Aorta (tissue), 5 donors: ENCODE measurements around the gene FHOD1. TPM values are rescaled to one million over a fixed set of nuclear protein-coding genes. Genes with fewer than 3 reads are reported as not detected.

Source experiments
- ATAC-seq: fragments of 200-7000 bp; cut with Tn5 transposase; one replicate; pipeline ENCODE4 v1.9.1; 2022; ENCODE audit warnings: moderate library complexity; ENCODE audit not compliant: low FRiP score
- DNase-seq, 2 donors: peaks; one replicate each; pipeline ENCODE4 v3.0.0-alpha.2; 2020
- H3K27ac ChIP-seq, 2 donors: one replicate each; pipeline ENCODE4 v1.5.1; 2013; ENCODE audit warnings: low read length in 2 of 2, mild to moderate bottlenecking in 2 of 2, moderate library complexity in 2 of 2, control low read depth in 1 of 2, inconsistent platforms in 1 of 2, low read depth in 1 of 2
- H3K27me3 ChIP-seq, 2 donors: one replicate each; pipeline ENCODE4 v1.6.1; 2013; ENCODE audit warnings: control low read depth in 1 of 2, low read length in 1 of 2, mild to moderate bottlenecking in 1 of 2, moderate library complexity in 1 of 2; ENCODE audit not compliant: insufficient read depth in 2 of 2, control insufficient read depth in 1 of 2
- H3K36me3 ChIP-seq, 2 donors: one replicate each; pipeline ENCODE4 v1.6.1; 2013; ENCODE audit warnings: control low read depth in 1 of 2, low read length in 1 of 2, mild to moderate bottlenecking in 1 of 2; ENCODE audit not compliant: insufficient read depth in 2 of 2, control insufficient read depth in 1 of 2
- H3K4me1 ChIP-seq, 2 donors: one replicate each; pipeline ENCODE4 v1.6.1; 2013; ENCODE audit warnings: low read length in 2 of 2, control low read depth in 1 of 2, mild to moderate bottlenecking in 1 of 2, moderate library complexity in 1 of 2; ENCODE audit not compliant: insufficient read depth in 2 of 2, control insufficient read depth in 1 of 2
- H3K4me3 ChIP-seq, 2 donors: one replicate each; pipeline ENCODE4 v1.5.1; 2013; ENCODE audit warnings: low read length in 2 of 2, control low read depth in 1 of 2, mild to moderate bottlenecking in 1 of 2
- H3K9me3 ChIP-seq: one replicate; pipeline ENCODE4 v1.6.1; 2013; ENCODE audit warnings: mild to moderate bottlenecking, low read length; ENCODE audit not compliant: control insufficient read depth
- WGBS, 2 donors: extraction: QIAGEN DNeasy Blood & Tissue Kit; methylation state at CpG; one replicate each; pipeline ENCODE4 v1.1.7; 2013; 5-methylcytosine and 5-hydroxymethylcytosine counted together
- intact Hi-C, 2 donors: fragments of 100-400 bp; cut with DNase I; formaldehyde crosslinking; loops; one replicate each; pipeline versions ENCODE4 v1.14.2 to v1.15.0; 2022
- polyA plus RNA-seq, 2 donors: library from polyadenylated mRNA; stranded (reverse); fragments of 200-250 nt; gene quantifications; one replicate each; pipeline ENCODE4 v1.2.3, GENCODE V29; 2013
- total RNA-seq, 2 donors: library from RNA; stranded (reverse); fragmentation: NEBNext Ultra II Directional; extraction: Animal tissue kit (Norgen Biotek cat#: 25700); gene quantifications; one replicate each; pipeline ENCODE4 v1.2.1, GENCODE V29; 2021
- donor health status: healthy with polysubstance abuse.
- donor health status: Bipolar disorder and iron deficiency.
- donor health status: DM: no; HTN: no; CAD: no.
- donor health status: DM: no; HTN: no; CAD: no.
- donor health status: DM: yes; HTN: yes; CAD: no.

The FHOD1 gene
- total and polyA plus RNA-seq, 4 donors, result 12.9 to 47.9 (median 34.8) TPM

GRCh38 chr16:67202426-67202825 is 44.9 kb downstream of the FHOD1 start:
- H3K27ac ChIP-seq, result no peak overlapping the region
- no peaks in the 10 kb centered on the region for H3K9me3 ChIP-seq
- no peak for DNase-seq
- intact Hi-C loops, result no loop called here
- ATAC-seq, result no peak
- 92 to 96% methylated on average over 11 to 12 of the region's 12 CpGs for WGBS, 2 donors
- H3K27me3 ChIP-seq, result no peaks in the 10 kb centered on the region
- no peaks in the 10 kb centered on the region for H3K4me1 ChIP-seq
- no peak overlapping the region for H3K4me3 ChIP-seq
- H3K36me3 ChIP-seq, result peaks cover 0 to 1% of the 10 kb centered on the region in 2 donors

DNA sequence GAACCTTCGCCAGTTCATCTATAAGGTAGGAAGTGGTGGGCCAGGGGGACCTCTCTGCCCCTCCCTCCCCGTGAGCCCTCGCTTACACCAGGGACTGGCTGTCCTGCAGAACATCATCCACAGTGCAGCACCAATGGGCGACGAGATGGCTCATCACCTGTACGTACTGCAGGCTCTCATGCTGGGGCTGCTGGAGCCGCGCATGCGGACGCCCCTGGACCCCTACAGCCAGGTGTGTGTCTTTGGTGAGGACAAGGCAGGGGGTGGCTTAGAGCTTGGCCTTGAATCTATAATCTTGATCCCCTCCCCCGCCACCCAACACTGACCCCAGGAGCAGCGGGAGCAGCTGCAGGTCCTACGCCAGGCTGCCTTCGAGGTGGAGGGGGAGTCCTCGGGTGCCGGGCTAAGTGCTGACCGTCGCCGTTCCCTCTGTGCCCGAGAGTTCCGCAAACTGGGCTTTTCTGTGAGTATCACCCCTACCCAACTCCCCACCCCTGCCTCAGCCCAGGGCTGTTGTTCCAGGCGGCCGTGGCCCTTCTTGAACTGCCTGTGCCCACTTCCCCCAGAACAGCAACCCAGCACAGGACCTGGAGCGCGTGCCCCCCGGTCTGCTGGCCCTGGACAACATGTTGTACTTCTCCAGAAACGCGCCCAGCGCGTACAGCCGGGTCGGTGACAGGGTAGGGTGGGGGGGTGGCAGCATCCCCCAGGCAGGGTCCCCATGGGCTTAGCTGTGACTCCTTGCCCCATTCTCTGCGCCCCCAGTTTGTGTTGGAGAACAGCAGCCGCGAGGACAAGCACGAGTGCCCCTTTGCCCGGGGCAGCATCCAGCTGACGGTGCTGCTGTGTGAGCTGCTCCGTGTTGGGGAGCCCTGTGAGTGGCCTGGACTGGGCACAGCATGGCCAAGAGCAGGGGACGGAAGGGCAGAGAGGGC is 45.6 kb downstream of the FHOD1 start:
- no peak overlapping the region for H3K4me3 ChIP-seq
- 90 to 93% methylated on average over 39 to 40 of the region's 40 CpGs for WGBS, 2 donors
- H3K36me3 ChIP-seq, result peaks cover 0 to 3% of the 10 kb centered on the region in 2 donors
- H3K4me1 ChIP-seq, result no peaks in the 10 kb centered on the region
- DNase-seq, result no peak
- H3K27ac ChIP-seq, result no peak overlapping the region
- no peaks in the 10 kb centered on the region for H3K9me3 ChIP-seq
- ATAC-seq, result no peak
- intact Hi-C loops, result no loop called here
- H3K27me3 ChIP-seq, result no peaks in the 10 kb centered on the region

- Histone ChIP-seq H3K36me3 (peaks cover 0 to 13% of the 10 kb centered on the region in 2 donors), H3K27ac (no peak overlapping the region), H3K27me3 (no peaks in the 10 kb centered on the region), H3K4me1 (no peaks in the 10 kb centered on the region), H3K9me3 (no peaks in the 10 kb centered on the region), H3K4me3 (no peak overlapping the region)
- WGBS, 2 donors, result 92 to 93% methylated on average over 8 of the region's 8 CpGs
- intact Hi-C loops, result no loop called here
- no peak for ATAC-seq
- DNase-seq, result no peak
Observed at GRCh38 chr16:67200491-67200890, 46.8 kb downstream of the FHOD1 start.

- Histone ChIP-seq H3K4me1 (no peaks in the 10 kb centered on the region), H3K36me3 (peaks cover 0 to 15% of the 10 kb centered on the region in 2 donors)
- ATAC-seq, result no peak
Observed at GRCh38 chr16:67199808-67200198, 47.5 kb downstream of the FHOD1 start.

GRCh38 chr16:67199011-67199807 is 48.1 kb downstream of the FHOD1 start, which contains the start of gene ELMO3:
Gene ELMO3 (plus strand): TSS chr16:67199131. CDS start chr16:67199327, 196 bp downstream.
- Histone ChIP-seq H3K4me3 (no peak within 1 kb of the TSS), H3K27ac (no peak within 1 kb of the TSS), H3K27me3 (no peaks in the 10 kb centered on the region), H3K36me3 (peaks cover 0 to 16% of the 10 kb centered on the region in 2 donors), H3K9me3 (no peaks in the 10 kb centered on the region), H3K4me1 (no peaks in the 10 kb centered on the region)
- intact Hi-C loops, result no loop called here
- 46 to 49% methylated on average over 50 to 61 of the region's 61 CpGs for WGBS, 2 donors
- ATAC-seq (no peak), DNase-seq (no peak)

More at GRCh38 chr16:67199808-67200198, 47.5 kb downstream of the FHOD1 start:
- intact Hi-C loops, result no loop called here
- H3K4me3 ChIP-seq, result no peak overlapping the region
- no peak for DNase-seq
- H3K9me3 ChIP-seq, result no peaks in the 10 kb centered on the region
- no peak overlapping the region for H3K27ac ChIP-seq
- H3K27me3 ChIP-seq, result no peaks in the 10 kb centered on the region
- 47 to 50% methylated on average over 20 to 22 of the region's 22 CpGs for WGBS, 2 donors

DNA sequence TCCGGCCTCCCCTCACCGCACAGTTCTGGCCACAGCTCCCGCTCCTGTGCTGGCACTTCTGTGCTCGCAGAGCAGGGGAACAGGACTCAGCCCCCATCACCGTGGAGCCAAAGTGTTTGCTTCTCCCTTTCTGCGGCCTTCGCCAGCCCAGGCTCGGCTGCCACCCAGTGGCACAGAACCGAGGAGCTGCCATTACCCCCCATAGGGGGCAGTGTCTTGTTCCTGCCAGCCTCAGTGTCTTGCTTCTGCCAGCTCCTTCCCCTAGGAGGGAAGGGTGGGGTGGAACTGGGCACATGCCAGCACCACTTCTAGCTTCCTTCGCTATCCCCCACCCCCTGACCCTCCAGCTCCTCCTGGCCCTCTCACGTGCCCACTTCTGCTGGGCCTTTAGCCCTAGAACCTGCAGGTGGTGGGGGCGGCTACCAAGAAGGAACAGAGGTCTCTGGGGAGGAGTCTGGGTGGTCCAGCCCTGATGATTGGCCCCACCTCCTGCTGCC is 49.0 kb downstream of the FHOD1 start:
- Histone ChIP-seq H3K9me3 (no peaks in the 10 kb centered on the region), H3K36me3 (peaks cover 0 to 15% of the 10 kb centered on the region in 2 donors), H3K4me1 (no peaks in the 10 kb centered on the region), H3K4me3 (no peak overlapping the region), H3K27ac (no peak overlapping the region), H3K27me3 (no peaks in the 10 kb centered on the region)
- intact Hi-C loops, result no loop called here
- ATAC-seq (peak; percentile 4), DNase-seq (no peak)
- 41 to 43% methylated on average over 12 of the region's 12 CpGs for WGBS, 2 donors

- Histone ChIP-seq H3K4me3 (no peak overlapping the region), H3K4me1 (no peaks in the 10 kb centered on the region), H3K36me3 (peaks cover 0 to 15% of the 10 kb centered on the region in 2 donors), H3K27me3 (no peaks in the 10 kb centered on the region), H3K9me3 (no peaks in the 10 kb centered on the region), H3K27ac (no peak overlapping the region)
- ATAC-seq (no peak), DNase-seq (no peak)
- WGBS, 2 donors, result 71 to 77% methylated on average over 6 of the region's 6 CpGs
- intact Hi-C loops, result no loop called here
Observed at GRCh38 chr16:67197704-67198103, 49.6 kb downstream of the FHOD1 start.

DNA sequence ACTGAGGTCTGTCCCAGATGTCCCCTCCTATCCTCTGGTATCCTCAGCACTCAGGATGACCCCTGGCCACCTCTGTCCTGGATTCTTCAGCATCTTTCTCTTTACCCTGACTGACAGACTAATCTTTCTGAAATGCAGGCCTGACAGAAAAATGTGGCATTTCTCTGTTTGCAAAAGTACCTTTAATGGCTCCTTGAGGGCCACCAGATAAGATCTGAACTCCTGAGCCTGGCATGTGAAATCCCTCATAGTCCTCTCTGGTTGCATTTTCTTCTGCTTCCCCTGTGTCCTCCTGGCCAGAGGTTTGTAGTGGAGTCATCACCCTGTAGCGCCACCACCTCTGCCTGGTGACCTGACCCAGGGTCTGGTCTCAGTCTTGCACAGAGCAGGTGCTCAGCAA is 50.4 kb downstream of the FHOD1 start:
- Histone ChIP-seq H3K4me1 (no peaks in the 10 kb centered on the region), H3K9me3 (no peaks in the 10 kb centered on the region), H3K36me3 (peaks cover 0 to 15% of the 10 kb centered on the region in 2 donors), H3K27ac (no peak overlapping the region), H3K27me3 (no peaks in the 10 kb centered on the region), H3K4me3 (no peak overlapping the region)
- intact Hi-C loops, result no loop called here
- ATAC-seq (no peak), DNase-seq (no peak)
- WGBS, 2 donors, result 88 to 94% methylated on average over 1 of the region's 1 CpG
